GM19351 (cell line): ENCODE results near the gene HSPA12B.

Experiments used
- ATAC-seq: cut with Tn5 transposase; IDR thresholded peaks from one replicate; pipeline ENCODE4 v1.9.1; 2021; ENCODE audit warnings: mild to moderate bottlenecking, moderate library complexity; ENCODE audit not compliant: unreplicated experiment

HSPA12B gene

GRCh38 chr20:3732327-3733118, at the start of gene HSPA12B:
TSS of gene HSPA12B (plus strand) at chr20:3732685. CDS start at chr20:3738675, 5,990 bp downstream.
- ATAC-seq: no peak

- no peak for ATAC-seq
These were observed 47.1 kb upstream of the HSPA12B start for GRCh38 chr20:3685341-3685740.

GRCh38 chr20:3686421-3686820, 46.1 kb upstream of the HSPA12B start:
- ATAC-seq: no peak

- no peak for ATAC-seq
These were observed 45.6 kb upstream of the HSPA12B start for GRCh38 chr20:3686867-3687321.

GRCh38 chr20:3687655-3688054, 44.8 kb upstream of the HSPA12B start:
- ATAC-seq: no peak

GRCh38 chr20:3689978-3690377, 42.5 kb upstream of the HSPA12B start:
- ATAC-seq: no peak

- ATAC-seq: no peak
These were observed 42.1 kb upstream of the HSPA12B start for GRCh38 chr20:3690413-3690812.

GRCh38 chr20:3691306-3691705, 41.2 kb upstream of the HSPA12B start:
- ATAC-seq: no peak

- ATAC-seq: no peak
These were observed 40.6 kb upstream of the HSPA12B start for GRCh38 chr20:3691897-3692296.

- no peak for ATAC-seq
These were observed 39.7 kb upstream of the HSPA12B start for GRCh38 chr20:3692706-3693294.

- no peak for ATAC-seq
These were observed 39.1 kb upstream of the HSPA12B start for GRCh38 chr20:3693376-3693775.

GRCh38 chr20:3694864-3695263, 37.6 kb upstream of the HSPA12B start:
- ATAC-seq: no peak

GRCh38 chr20:3696200-3696599, 36.3 kb upstream of the HSPA12B start:
- ATAC-seq: no peak

GRCh38 chr20:3696745-3697587, 35.5 kb upstream of the HSPA12B start:
- ATAC-seq: no peak

- ATAC-seq: no peak
These were observed 34.7 kb upstream of the HSPA12B start for GRCh38 chr20:3697588-3698305.

GRCh38 chr20:3698591-3699001, 33.9 kb upstream of the HSPA12B start:
- ATAC-seq: no peak

GRCh38 chr20:3699037-3699436, 33.4 kb upstream of the HSPA12B start:
- ATAC-seq: no peak

GRCh38 chr20:3701061-3701998, 31.2 kb upstream of the HSPA12B start:
- no peak for ATAC-seq

- no peak for ATAC-seq
These were observed 29.7 kb upstream of the HSPA12B start for GRCh38 chr20:3702611-3703391.
